ENCODE measurements around the gene DENND1A.
"Not testable (repeated sequence)": the region's sequence is repeated elsewhere in the genome, so short reads cannot be mapped to it uniquely, and the experiment has no call there.

DENND1A gene

GRCh38 chr9:123861086-123861755 lies 68.7 kb downstream of the DENND1A start:
- no peak for DNase-seq

GRCh38 chr9:123860603-123861002 lies 69.3 kb downstream of the DENND1A start:
- no peak for DNase-seq

- no peak for DNase-seq
These were observed 77.5 kb downstream of the DENND1A start for GRCh38 chr9:123852403-123852802.

- DNase-seq, result no peak
These were observed 78.1 kb downstream of the DENND1A start for GRCh38 chr9:123851851-123852250.

- DNase-seq, result no peak
These were observed 81.4 kb downstream of the DENND1A start for GRCh38 chr9:123848447-123849085.

GRCh38 chr9:123846966-123847365 lies 83.0 kb downstream of the DENND1A start:
- no peak for DNase-seq

- DNase-seq, result no peak
These were observed 86.2 kb downstream of the DENND1A start for GRCh38 chr9:123843703-123844102.

GRCh38 chr9:123835821-123836220 lies 94.1 kb downstream of the DENND1A start:
- DNase-seq, result no peak

GRCh38 chr9:123834889-123835562 lies 94.9 kb downstream of the DENND1A start:
- DNase-seq, result no peak

GRCh38 chr9:123834218-123834888 lies 95.6 kb downstream of the DENND1A start:
- DNase-seq, result no peak

GRCh38 chr9:123832858-123833650 lies 96.9 kb downstream of the DENND1A start:
- DNase-seq, result no peak

- no peak for DNase-seq
These were observed 97.8 kb downstream of the DENND1A start for GRCh38 chr9:123832176-123832575.

GRCh38 chr9:123828449-123828848 lies 101.5 kb downstream of the DENND1A start:
- no peak for DNase-seq

GRCh38 chr9:123825342-123826060 lies 104.4 kb downstream of the DENND1A start:
- DNase-seq, result no peak

GRCh38 chr9:123823194-123823947 lies 106.6 kb downstream of the DENND1A start:
- no peak for DNase-seq

GRCh38 chr9:123821619-123822018 lies 108.3 kb downstream of the DENND1A start:
- no peak for DNase-seq

GRCh38 chr9:123820139-123820538 lies 109.8 kb downstream of the DENND1A start:
- DNase-seq, result no peak

GRCh38 chr9:123816817-123817472 lies 113.0 kb downstream of the DENND1A start:
- no peak for DNase-seq

GRCh38 chr9:123815856-123816255 lies 114.1 kb downstream of the DENND1A start:
- not testable (repeated sequence) for DNase-seq

GRCh38 chr9:123814496-123814895 lies 115.4 kb downstream of the DENND1A start:
- no peak for DNase-seq

GRCh38 chr9:123812984-123813383 lies 116.9 kb downstream of the DENND1A start:
- no peak for DNase-seq

All from CD4-positive, alpha-beta T cell treated with Interleukin-15 for 1 hour (primary cell).